K562 (cell line): ENCODE results near the gene SLC2A6. TPM values are rescaled to one million over a fixed set of nuclear protein-coding genes. Genes with fewer than 3 reads are reported as not detected.

Source experiments
- ATAC-seq: fragments of 200-7000 bp; cut with Tn5 transposase; 3 replicates; pipeline ENCODE4 v1.9.1; 2020; ENCODE audit warnings: moderate library complexity
- BruUV-seq: library from RNA; stranded (reverse); fragments of 400-500 nt; replicated peaks from 2 replicates; lab custom pipeline; 2021; lab: Mats Ljungman, UMichigan
- CTCF ChIA-PET: fragments of 300-600 bp; formaldehyde crosslinking; extraction: SDS; loops from one replicate; lab custom pipeline; 2021; ENCODE audit warnings: low intra/inter-chr PET ratio; lab: Yijun Ruan, JAX
- POLR2A ChIA-PET: fragments of 300-600, 350-650 bp; sonication (Branson Sonifier 250); formaldehyde crosslinking; extraction: SDS; loops from one replicate; lab custom pipeline; 2021; ENCODE audit warnings: antibody characterized with exemption, inconsistent platforms; lab: Yijun Ruan, JAX
- DNase-seq, 4 experiments: peaks; one replicate each; pipeline versions ENCODE4 v3.0.0 to v3.0.0-alpha.2; 2011 to 2018; ENCODE audit warnings: low spot score in 3 of 4, mixed read lengths in 3 of 4; ENCODE audit errors: extremely low read depth in 1 of 4
- FAIRE-seq: peaks from 2 replicates; lab custom pipeline; 2011; peaks lifted over from hg19 to GRCh38; lab: Jason Lieb, UNC
- H2AFZ ChIP-seq: 2 replicates; pipeline ENCODE4 v1.6.0; 2011; ENCODE audit warnings: low read depth, low read length, control low read depth, inconsistent platforms
- H3K27ac ChIP-seq: fragments of 200-600 bp; 3 replicates; pipeline ENCODE4 v1.8.0; 2011; ENCODE audit warnings: low read depth, mild to moderate bottlenecking, control low read depth, inconsistent platforms, low read length, moderate library complexity, mixed read lengths; ENCODE audit errors: extremely low read depth
- H3K27me3 ChIP-seq, 2 experiments: fragments of 300-600 bp in 1 of 2; 2 replicates in 1 of 2; 3 replicates in 1 of 2; pipeline versions ENCODE4 v1.6.0 to v1.8.0; 2011; ENCODE audit warnings: inconsistent platforms in 2 of 2, low read length in 2 of 2, mild to moderate bottlenecking in 1 of 2, mixed read lengths in 1 of 2, moderate library complexity in 1 of 2; ENCODE audit not compliant: control insufficient read depth in 2 of 2, insufficient read depth in 2 of 2
- H3K36me3 ChIP-seq: fragments of 300-600 bp; 3 replicates; pipeline ENCODE4 v1.8.0; 2011; ENCODE audit warnings: mild to moderate bottlenecking, low read length, inconsistent platforms; ENCODE audit not compliant: control insufficient read depth, insufficient read depth
- H3K4me1 ChIP-seq, 2 experiments: fragments of 200-600 bp in 1 of 2; replicated peaks in 1 of 2; 2 replicates in 1 of 2; 3 replicates in 1 of 2; pipeline versions ENCODE4 v1.5.1 to v1.8.0; 2011; ENCODE audit warnings: inconsistent platforms in 2 of 2, low read length in 2 of 2, mild to moderate bottlenecking in 1 of 2, mixed read lengths in 1 of 2, moderate library complexity in 1 of 2; ENCODE audit not compliant: control insufficient read depth in 2 of 2, insufficient read depth in 2 of 2
- H3K4me2 ChIP-seq: 2 replicates; pipeline ENCODE4 v1.6.1; 2011; ENCODE audit warnings: low read length, control low read depth, inconsistent platforms, mixed read lengths; ENCODE audit not compliant: insufficient read depth
- H3K4me3 ChIP-seq: fragments of 200-600 bp; sonication (generic), shearing (Covaris generic); 2 replicates; pipeline ENCODE4 v1.5.1; 2016; ENCODE audit warnings: control low read depth, inconsistent platforms
- H3K79me2 ChIP-seq: fragments of 200-600 bp; 3 replicates; pipeline ENCODE4 v1.8.0; 2011; ENCODE audit warnings: low read length, inconsistent platforms; ENCODE audit not compliant: control insufficient read depth, insufficient read depth
- H3K9ac ChIP-seq, 2 experiments: 2 replicates each; pipeline versions ENCODE4 v1.6.0 to v1.6.1; 2011; ENCODE audit warnings: low read depth in 2 of 2, low read length in 2 of 2, control low read depth in 1 of 2, inconsistent platforms in 1 of 2, mild to moderate bottlenecking in 1 of 2, mixed read lengths in 1 of 2; ENCODE audit not compliant: insufficient read depth in 1 of 2
- H3K9me1 ChIP-seq: one replicate; pipeline ENCODE4 v1.6.0; 2011; ENCODE audit warnings: inconsistent platforms, mild to moderate bottlenecking, low read length, moderate library complexity; ENCODE audit not compliant: control insufficient read depth, insufficient read depth
- H3K9me3 ChIP-seq: replicated peaks from 2 replicates; pipeline ENCODE4 v1.5.1; 2011; ENCODE audit warnings: low read depth, low read length, inconsistent platforms; ENCODE audit not compliant: control insufficient read depth, insufficient read depth
- H4K20me1 ChIP-seq: replicated peaks from 2 replicates; pipeline ENCODE4 v1.6.1; 2011; ENCODE audit warnings: low read length, inconsistent platforms, mixed read lengths; ENCODE audit not compliant: control insufficient read depth, insufficient read depth
- EGR1 ChIP-seq: fragments of 450-650 bp; conservative IDR thresholded peaks from 2 replicates; pipeline ENCODE4 v1.6.1; 2017; ENCODE audit warnings: mild to moderate bottlenecking
- MAX ChIP-seq: sonication (generic); formaldehyde crosslinking; IDR thresholded peaks from 2 replicates; pipeline ENCODE4 v1.9.0; 2022; ENCODE audit warnings: mild to moderate bottlenecking, missing genetic modification reagents
- THRA ChIP-seq: fragments of 450-650 bp; IDR thresholded peaks from 2 replicates; pipeline ENCODE4 v1.6.1; 2017; ENCODE audit warnings: mild to moderate bottlenecking, moderate library complexity
- ZNF263 ChIP-seq: sonication (generic); formaldehyde crosslinking; IDR thresholded peaks from 2 replicates; pipeline ENCODE4 v1.8.0; 2022; ENCODE audit warnings: mild to moderate bottlenecking, missing genetic modification reagents, borderline replicate concordance
- WGBS: fragments of 100-300 bp; shearing (Covaris generic); methylation state at CpG from one replicate; pipeline ENCODE4 v1.1.6; 2016; ENCODE audit warnings: low coverage, mixed read lengths; ENCODE audit not compliant: insufficient coverage; ENCODE audit errors: missing lambda C conversion rate; 5-methylcytosine and 5-hydroxymethylcytosine counted together
- in situ Hi-C: fragments of 300-500 bp; cut with MboI; formaldehyde crosslinking; loops from 4 replicates; pipeline ENCODE4 v1.15.0; 2018; ENCODE audit warnings: inconsistent platforms, mixed read lengths
- intact Hi-C: fragments of 100-400 bp; cut with micrococcal nuclease; formaldehyde crosslinking; loops from 2 replicates; pipeline ENCODE4 v1.14.2; 2022
- polyA plus RNA-seq, 8 experiments: library from polyadenylated mRNA; depleted of rRNA in 4 of 8; stranded (reverse) in 5 of 8; unstranded in 3 of 8; fragments of >200 nt; fragmentation: Nextera tagmentation in 2 of 8; fragmentation: Illumina TruSeq in 1 of 8; extraction: Ambion mirVana in 2 of 8; extraction: Trizol in 1 of 8; gene quantifications; 2 replicates each; pipeline versions ENCODE4 v1.2.1 to v1.2.3, GENCODE V29; 2011 to 2014; ENCODE audit warnings: inconsistent platforms in 1 of 8, missing spikeins in 1 of 8
- total RNA-seq, 7 experiments: library from RNA; depleted of rRNA in 6 of 7; stranded (reverse); fragments of >200 nt in 6 of 7; fragmentation: Illumina TruSeq in 2 of 7; extraction: Trizol in 2 of 7; gene quantifications; 2 replicates each; pipeline versions ENCODE4 v1.2.1 to v1.2.3, GENCODE V29; 2011 to 2021; ENCODE audit warnings: low replicate concordance in 1 of 7

The SLC2A6 gene
- total and polyA plus RNA-seq, 9 of the 15 experiments (the other 6 are each of a cell fraction or from before 2014, with no cell fraction given), result 0.04 to 0.38 (median 0.09) TPM; not detected in 3

GRCh38 chr9:133490865-133491655, 12.2 kb upstream of the SLC2A6 start:
- Histone ChIP-seq H3K27me3 (peaks cover 32 to 88% of the 10 kb centered on the region in 2 experiments; a peak in 4 of 5 replicates), H3K9ac (no peak overlapping the region), H3K4me2 (no peak overlapping the region), H2AFZ (no peak overlapping the region), H3K36me3 (no peaks in the 10 kb centered on the region), H3K4me3 (no peak overlapping the region), H4K20me1 (no peaks in the 10 kb centered on the region), H3K79me2 (no peaks in the 10 kb centered on the region), H3K4me1 (peaks cover 0 to 43% of the 10 kb centered on the region in 2 experiments; a peak in 3 of 5 replicates), H3K9me1 (no peaks in the 10 kb centered on the region), H3K27ac (no peak overlapping the region), H3K9me3 (no peaks in the 10 kb centered on the region; the same call in 1 of the 2 replicates)
- no TSS peak for BruUV-seq
- ChIA-PET POLR2A (no interaction called here), CTCF (interaction anchor here (0.6 kb wide), 1 partner anchor 1221 kb away, joined by 4 read pairs; no protein-coding TSS in a partner anchor)
- TF ChIP-seq EGR1 (0 out of 2 replicates have a peak, but pooled peaks have one; percentile 20), MAX (no peak), ZNF263 (CRISPR knock-in tag) (peak; percentile 97), THRA (no peak)
- in situ Hi-C loops, result no loop called here
- DNase-seq, result no peak
- FAIRE-seq, result no peak
- 13% methylated on average over 10 of the region's 12 CpGs for WGBS
- intact Hi-C loops, result no loop called here
- ATAC-seq, result no peak
